ENCODE results near the gene ALOX5AP.

ALOX5AP gene

DNA sequence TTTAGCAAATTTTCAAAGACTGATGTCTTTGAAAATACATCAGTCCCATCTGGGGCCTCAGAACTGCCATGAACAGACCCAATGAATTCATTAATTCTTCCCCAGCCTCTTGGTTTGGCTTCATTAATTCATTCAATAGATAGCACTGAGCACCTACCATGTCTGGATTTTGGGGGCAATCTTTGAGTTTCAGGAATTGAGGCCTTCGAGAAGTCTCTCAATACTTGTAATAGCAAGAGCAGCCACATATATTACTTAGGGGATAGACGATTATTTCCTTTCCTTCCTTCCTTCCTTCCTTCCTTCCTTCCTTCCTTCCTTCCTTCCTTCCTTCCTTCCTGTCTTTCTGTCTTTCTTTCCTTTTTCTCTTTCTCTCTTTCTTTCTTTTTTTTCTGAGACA lies 64.8 kb downstream of the ALOX5AP start:
- DNase-seq = no peak

DNA sequence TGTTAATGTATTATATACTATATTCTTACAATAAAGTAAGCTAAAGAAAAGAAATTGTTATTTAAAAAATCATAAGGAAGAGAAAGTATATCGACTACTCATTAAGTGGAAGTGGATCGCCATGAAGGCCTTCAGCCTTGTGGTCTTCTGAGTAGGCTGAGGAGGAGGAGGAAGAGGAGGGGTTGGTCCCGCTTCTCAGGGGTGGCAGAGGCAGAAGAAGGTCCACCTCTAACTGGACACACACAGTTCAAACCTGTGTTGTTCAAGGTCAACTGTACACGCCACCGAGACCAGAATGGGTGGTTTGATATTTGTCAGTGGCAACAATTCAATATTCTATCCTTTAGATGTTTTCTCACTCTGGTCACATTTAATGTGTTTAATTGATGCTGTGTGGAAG lies 67.2 kb downstream of the ALOX5AP start:
- no peak for DNase-seq

DNA sequence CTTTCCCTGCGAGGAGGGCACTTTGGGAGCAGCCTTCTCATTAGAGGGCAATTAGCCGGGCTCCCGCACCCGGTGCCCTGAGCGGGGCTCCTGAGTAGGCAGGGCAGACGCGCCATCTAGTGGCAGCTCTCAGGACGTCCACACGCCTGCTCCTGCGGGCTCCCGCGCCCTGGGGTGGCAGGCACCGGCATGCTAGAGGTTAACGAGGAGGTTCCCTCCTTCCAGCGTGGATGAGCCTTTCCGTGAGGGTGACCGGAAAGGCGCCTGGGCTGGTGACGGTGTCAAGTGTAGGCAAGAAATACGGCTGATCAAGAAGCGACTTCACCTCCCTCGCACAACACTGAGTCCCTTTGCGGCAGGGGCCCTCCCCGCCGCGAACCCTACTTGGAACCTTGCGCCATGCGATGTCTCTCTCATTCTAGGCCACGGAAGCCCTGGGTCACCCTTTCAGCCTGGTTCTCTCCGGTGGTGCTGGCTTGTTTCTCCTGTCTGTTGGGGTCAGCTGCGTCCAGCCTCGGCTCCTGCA lies 67.7 kb downstream of the ALOX5AP start:
- DNase-seq = peak; percentile 77

DNA sequence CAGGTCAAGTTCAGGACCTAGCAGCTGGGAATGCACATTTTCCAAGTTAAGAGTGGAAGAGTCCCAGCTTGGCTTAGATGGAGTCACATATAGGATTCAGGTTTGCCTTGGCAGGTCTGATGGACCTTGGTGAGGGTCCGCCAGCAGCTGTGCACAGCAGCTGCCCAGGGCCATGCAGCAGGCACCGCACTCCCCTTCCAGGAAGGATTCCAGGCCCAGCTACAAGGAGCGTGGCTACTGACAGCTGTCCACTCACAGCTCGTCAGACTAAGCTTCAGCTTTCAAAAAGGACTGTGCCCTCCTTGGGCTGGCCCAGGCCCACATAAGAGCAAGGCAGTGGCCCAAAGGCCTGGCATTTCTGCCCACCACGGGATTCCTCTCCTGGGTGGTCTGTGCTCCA lies 68.4 kb downstream of the ALOX5AP start:
- no peak for DNase-seq

DNA sequence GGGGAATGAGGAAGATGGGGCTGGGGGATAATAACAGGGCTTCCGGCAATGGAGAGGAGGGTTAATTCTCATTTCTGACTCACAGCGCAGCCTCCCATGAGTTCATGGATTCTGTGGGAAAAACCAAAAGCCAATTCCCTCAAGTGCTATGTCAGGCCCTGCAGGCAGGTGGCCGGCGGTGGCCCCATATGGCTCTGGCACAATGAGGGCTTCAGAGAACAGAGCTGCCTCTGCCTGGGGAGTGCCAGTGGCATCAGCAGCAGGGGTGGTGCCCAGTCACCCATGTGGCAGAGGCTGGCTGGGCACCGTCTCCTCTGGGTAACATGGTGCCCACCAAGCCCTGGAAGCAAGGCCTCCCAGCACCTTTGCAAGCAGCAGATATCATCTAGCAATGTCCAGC lies 69.1 kb downstream of the ALOX5AP start:
- no peak for DNase-seq

DNA sequence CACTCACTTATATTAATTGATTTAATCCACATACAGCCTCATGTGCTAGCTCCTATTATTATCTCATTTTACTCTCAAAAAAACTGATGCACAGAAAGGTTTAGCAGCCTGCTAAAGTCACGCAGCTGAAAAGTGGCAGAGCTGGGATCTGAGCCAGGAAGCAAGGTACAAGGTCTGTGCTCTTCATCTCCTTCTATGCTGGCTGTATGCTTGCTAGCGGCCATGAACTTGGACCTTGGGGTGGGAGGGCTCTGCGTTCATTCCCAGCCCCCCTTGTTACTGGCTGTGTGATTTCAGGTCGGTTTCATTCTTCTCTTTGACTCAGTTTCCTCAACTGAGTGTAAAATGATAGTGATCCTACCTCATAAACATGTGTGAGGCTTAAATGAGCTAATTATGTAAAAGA lies 69.8 kb downstream of the ALOX5AP start:
- no peak for DNase-seq

DNA sequence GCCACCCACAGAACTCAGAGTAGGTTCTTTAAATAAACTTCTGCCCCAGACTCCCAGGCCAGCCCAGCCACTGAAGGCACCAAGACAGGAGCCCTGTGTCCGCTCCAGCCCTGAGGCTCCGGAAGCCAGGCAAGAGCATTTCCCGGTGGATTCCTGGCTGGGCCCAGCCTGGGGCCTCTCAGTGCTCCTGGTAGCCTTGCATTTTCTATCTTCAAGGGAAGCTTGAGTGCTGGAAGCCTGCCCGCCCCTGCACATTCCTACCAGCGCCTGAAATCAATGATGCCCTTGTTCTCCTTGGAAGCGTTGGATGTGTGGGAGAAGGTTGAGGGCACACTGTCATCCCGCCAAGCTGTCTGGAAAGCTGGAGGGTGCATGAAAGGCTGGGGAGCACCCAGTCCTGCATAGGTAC lies 70.3 kb downstream of the ALOX5AP start:
- DNase-seq = no peak

DNA sequence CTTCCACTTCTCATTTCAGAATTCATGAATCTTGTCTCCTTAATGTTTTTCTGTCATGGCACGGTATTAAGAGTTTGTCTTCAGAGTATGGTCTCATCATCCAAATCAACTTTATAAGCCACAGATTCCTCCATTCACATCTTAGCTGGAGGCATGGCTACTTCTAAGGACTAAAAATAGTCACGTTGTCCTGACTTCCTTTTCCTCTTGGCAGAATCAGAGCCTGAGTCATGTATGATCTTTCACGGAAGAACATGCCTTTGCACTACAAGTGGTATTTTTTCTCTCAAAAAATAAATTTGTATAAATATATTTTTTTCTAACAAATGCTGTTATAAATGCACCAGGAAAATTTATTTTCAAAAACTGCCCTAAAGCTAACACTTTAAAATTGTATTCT lies 71.4 kb downstream of the ALOX5AP start:
- no peak for DNase-seq

DNA sequence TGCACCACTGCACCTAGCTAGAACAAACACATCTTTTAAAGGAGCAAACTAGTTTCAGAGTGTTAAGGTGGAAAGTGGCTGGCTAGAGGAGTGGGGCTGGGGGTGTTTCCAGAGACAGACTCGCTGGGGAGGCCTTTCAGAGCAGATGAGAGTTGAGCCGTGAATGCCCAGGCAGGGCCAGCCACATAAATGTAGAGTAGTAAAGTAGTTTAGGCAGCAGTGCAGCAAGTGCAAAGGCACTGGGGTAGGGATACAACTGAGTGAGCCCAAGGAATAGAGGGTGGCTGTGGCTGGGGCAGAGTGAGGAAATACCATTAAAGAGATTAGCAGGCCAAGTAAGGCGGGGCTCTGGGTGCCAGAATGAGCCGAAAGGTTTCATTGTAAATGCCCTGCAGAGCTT lies 72.0 kb downstream of the ALOX5AP start:
- no peak for DNase-seq

DNA sequence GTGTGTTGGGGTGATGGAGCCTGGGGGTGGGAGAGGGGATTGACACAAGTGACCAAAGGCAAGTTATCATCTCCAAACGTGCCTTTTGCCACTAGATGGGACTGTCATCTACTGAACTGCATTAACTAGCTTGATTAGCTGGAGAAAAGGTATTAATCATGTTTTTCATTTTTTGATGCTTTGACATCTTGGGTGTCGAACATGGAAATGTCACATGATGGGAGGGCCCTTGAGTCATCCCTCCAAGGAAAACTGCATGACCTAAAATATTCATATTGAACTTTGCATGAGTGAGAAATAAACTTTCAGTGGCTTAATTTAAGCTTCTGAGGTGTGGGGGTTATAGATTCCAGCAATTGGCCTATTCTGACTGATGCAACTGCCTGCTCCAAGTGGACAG lies 73.3 kb downstream of the ALOX5AP start:
- no peak for DNase-seq

DNA sequence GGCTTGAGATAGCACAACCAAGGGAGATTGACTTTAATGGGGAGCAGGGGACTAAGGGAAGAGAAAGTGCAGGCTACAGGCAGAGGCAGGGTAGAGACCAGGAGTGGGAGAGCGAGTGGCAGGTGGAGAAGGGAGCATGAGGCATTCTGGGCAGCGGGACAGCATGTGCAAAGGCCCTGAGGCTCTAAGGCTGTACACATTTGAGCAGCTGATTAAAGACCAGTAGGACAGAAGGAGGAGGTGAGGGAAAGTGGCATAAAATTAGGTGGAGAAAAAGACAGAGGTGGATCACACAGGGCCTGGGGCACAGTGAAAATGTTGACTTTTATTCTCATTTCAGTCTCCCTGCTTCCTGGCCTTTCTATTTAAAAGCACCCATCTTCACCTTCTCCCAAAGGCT lies 74.4 kb downstream of the ALOX5AP start:
- DNase-seq = no peak

DNA sequence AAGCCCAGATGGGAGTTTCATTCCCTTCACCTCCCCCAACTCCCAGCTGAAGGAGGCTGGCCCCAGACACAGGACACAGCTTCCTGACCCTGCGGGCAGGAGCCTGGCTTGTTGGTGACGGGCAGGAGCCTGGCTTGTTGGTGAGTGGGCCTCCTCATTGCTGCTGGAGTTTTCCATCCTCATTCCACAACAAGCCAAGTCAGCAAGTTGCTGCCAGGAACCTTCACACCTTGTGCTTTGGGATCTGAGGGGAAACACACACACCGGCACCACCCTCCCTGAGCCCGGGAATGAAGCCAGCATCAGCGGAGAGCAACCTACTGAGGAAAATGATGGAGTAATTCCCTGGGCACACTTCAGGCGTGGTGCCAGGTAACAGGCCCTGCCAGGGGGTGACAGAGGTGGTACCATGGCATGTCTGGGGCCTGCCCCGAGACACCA lies 74.9 kb downstream of the ALOX5AP start:
- DNase-seq = no peak

DNA sequence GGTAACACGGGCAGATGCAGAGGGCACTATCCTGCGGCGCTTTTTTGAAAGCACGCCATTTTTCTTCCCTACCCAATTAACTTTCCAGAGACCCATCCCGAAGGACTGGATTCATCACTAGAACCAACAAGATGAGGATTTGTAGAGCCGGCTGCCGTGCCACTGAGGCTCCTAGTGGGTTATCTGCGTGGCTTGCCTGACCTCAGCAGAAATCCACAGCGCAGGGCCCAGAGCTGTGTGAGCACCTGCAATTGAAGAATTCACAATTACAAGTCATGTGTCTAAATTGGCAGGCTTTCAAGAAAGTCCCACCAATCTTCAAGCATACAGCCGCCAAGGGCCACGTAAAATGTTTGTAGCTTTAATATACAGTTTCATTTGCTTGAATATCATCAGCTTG lies 75.5 kb downstream of the ALOX5AP start:
- no peak for DNase-seq
